Endodermal cell (in vitro differentiated cells): Measurements from ENCODE around the gene CENPP. TPM values are rescaled to one million over a fixed set of nuclear protein-coding genes. Genes with fewer than 3 reads are reported as not detected.

Source experiments
- DNase-seq: peaks from one replicate; pipeline ENCODE4 v3.0.0-alpha.2; 2017
- H3K27ac ChIP-seq: 2 replicates; pipeline ENCODE4 v1.5.1; 2013; ENCODE audit warnings: mild to moderate bottlenecking, low read depth, low read length, moderate library complexity
- H3K27me3 ChIP-seq: 2 replicates; pipeline ENCODE4 v1.6.1; 2013; ENCODE audit warnings: mild to moderate bottlenecking, low read length, moderate library complexity; ENCODE audit not compliant: insufficient read depth, control insufficient read depth, poor library complexity, severe bottlenecking
- H3K36me3 ChIP-seq: 2 replicates; pipeline ENCODE4 v1.7.0; 2013; ENCODE audit warnings: mild to moderate bottlenecking, low read length, moderate library complexity; ENCODE audit not compliant: control insufficient read depth, insufficient read depth
- H3K4me1 ChIP-seq: one replicate; pipeline ENCODE4 v1.7.0; 2013; ENCODE audit warnings: low read length; ENCODE audit not compliant: control insufficient read depth, insufficient read depth
- H3K4me3 ChIP-seq: 2 replicates; pipeline ENCODE4 v1.5.1; 2013; ENCODE audit warnings: mild to moderate bottlenecking, low read length, moderate library complexity
- H3K9ac ChIP-seq: 2 replicates; pipeline ENCODE4 v1.6.1; 2013; ENCODE audit warnings: mild to moderate bottlenecking, low read length, moderate library complexity; ENCODE audit not compliant: poor library complexity, severe bottlenecking; ENCODE audit errors: extremely low read depth
- H3K9me3 ChIP-seq: 2 replicates; pipeline ENCODE4 v1.6.1; 2013; ENCODE audit warnings: mild to moderate bottlenecking, low read length, moderate library complexity; ENCODE audit not compliant: control insufficient read depth
- H3K27ac Mint-ChIP-seq: 2 replicates; pipeline ENCODE4 v1.8.0; 2020; ENCODE audit warnings: mixed read lengths
- H3K27me3 Mint-ChIP-seq: 2 replicates; pipeline ENCODE4 v1.8.0; 2021; ENCODE audit warnings: mild to moderate bottlenecking, mixed read lengths; ENCODE audit not compliant: insufficient read depth
- H3K36me3 Mint-ChIP-seq: 2 replicates; pipeline ENCODE4 v1.8.0; 2020; ENCODE audit warnings: low read depth, mixed read lengths
- H3K4me1 Mint-ChIP-seq: 2 replicates; pipeline ENCODE4 v1.8.0; 2020; ENCODE audit warnings: mixed read lengths
- H3K4me3 Mint-ChIP-seq: 2 replicates; pipeline ENCODE4 v1.8.0; 2020; ENCODE audit warnings: mild to moderate bottlenecking, moderate library complexity, mixed read lengths
- H3K9me3 Mint-ChIP-seq: 2 replicates; pipeline ENCODE4 v1.8.0; 2020; ENCODE audit warnings: mild to moderate bottlenecking, mixed read lengths
- WGBS, 2 experiments: methylation state at CpG; one replicate each; pipeline versions ENCODE4 v1.1.5 to v1.1.7; 2013; ENCODE audit warnings: missing lambda C conversion rate in 2 of 2, mixed read lengths in 1 of 2; ENCODE audit not compliant: insufficient coverage in 1 of 2, insufficient read length in 1 of 2; 5-methylcytosine and 5-hydroxymethylcytosine counted together
- total RNA-seq, 2 donors: library from RNA; stranded (reverse); fragmentation: NEBNext Ultra II Directional in 1 of 2; extraction: Animal tissue kit (Norgen Biotek cat#: 25700) in 1 of 2; gene quantifications; 2 replicates in 1 of 2; 3 replicates in 1 of 2; pipeline ENCODE4 v1.2.1, GENCODE V29; 2021
- TF ChIP-seq, protein P1 (sequence below): fragments of 200-600 bp; sonication (generic); conservative IDR thresholded peaks from 2 replicates; pipeline ENCODE4 v1.5.0; 2021; ENCODE audit warnings: antibody characterized with exemption, mild to moderate bottlenecking

The CENPP gene
- total RNA-seq, 2 donors from 2014 or later, result 8.2 to 9.2 TPM

DNA sequence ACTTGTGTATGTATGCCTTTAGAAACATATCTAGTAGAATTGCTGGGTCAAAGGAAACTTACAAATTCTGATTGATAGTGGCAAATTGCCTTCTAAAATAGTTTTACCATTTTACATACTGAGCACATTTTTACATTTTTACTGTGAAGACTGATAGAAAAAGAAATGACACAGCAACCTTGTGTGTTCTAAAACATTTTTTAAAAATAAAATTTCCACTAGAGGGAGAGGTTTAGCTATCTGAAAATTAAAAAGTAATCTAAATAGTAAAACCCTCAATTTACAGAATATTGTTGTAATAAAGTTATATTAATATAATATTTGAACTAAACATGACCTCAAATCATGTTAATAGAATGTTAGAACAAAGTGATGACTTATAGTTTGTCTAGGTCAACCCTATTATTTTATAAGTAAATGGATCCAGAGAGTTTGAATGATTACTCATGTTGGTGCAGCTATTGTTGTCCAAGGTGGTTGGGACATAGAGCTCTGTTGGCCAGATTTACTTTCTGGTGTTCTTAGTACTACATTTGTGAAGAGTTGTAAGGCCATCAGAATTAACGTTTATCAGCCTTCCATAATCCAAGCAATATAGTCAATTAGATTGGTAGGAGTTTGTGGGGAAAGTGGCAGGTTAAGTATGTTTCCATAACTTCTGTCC, 17.2 kb downstream of the CENPP start:
- H3K27ac Mint-ChIP-seq, result no peak overlapping the region

DNA sequence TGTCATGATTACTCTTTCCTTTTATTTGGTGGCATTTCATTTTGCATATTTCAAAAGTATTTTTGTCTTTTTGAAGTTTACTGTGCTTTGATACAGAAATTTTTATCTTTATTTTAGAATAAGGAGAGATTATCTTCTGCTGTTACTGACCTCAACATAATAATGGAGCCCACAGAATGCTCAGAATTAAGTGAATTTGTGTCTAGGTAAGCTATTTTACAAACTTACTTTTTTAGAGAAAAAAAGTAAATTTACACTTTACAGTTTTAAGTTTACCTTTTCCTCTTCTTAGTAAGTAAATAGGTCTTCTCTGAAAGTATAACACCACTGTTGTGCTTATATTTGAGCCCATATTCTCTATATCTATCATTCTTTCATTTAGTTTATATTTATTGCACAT, 19.8 kb downstream of the CENPP start:
- Mint-ChIP-seq H3K36me3 (peaks cover 22% of the 10 kb centered on the region), H3K9me3 (peaks cover 13% of the 10 kb centered on the region), H3K27ac (no peak overlapping the region), H3K4me1 (no peaks in the 10 kb centered on the region), H3K27me3 (no peaks in the 10 kb centered on the region), H3K4me3 (no peak overlapping the region)
- TF ChIP-seq, protein P1, sequence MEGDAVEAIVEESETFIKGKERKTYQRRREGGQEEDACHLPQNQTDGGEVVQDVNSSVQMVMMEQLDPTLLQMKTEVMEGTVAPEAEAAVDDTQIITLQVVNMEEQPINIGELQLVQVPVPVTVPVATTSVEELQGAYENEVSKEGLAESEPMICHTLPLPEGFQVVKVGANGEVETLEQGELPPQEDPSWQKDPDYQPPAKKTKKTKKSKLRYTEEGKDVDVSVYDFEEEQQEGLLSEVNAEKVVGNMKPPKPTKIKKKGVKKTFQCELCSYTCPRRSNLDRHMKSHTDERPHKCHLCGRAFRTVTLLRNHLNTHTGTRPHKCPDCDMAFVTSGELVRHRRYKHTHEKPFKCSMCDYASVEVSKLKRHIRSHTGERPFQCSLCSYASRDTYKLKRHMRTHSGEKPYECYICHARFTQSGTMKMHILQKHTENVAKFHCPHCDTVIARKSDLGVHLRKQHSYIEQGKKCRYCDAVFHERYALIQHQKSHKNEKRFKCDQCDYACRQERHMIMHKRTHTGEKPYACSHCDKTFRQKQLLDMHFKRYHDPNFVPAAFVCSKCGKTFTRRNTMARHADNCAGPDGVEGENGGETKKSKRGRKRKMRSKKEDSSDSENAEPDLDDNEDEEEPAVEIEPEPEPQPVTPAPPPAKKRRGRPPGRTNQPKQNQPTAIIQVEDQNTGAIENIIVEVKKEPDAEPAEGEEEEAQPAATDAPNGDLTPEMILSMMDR, result no peak
- H3K4me3 ChIP-seq, result no peak overlapping the region
- H3K9me3 ChIP-seq, result peaks cover 12% of the 10 kb centered on the region
- H3K27ac ChIP-seq, result no peak overlapping the region
- DNase-seq, result no peak
- H3K36me3 ChIP-seq, result no peaks in the 10 kb centered on the region
- H3K27me3 ChIP-seq, result no peaks in the 10 kb centered on the region
- no peaks in the 10 kb centered on the region for H3K4me1 ChIP-seq
- H3K9ac ChIP-seq, result no peak overlapping the region

More for the DNA sequence above, 17.2 kb downstream of the CENPP start:
- no peak for DNase-seq
- Mint-ChIP-seq H3K4me3 (no peak overlapping the region), H3K27me3 (no peaks in the 10 kb centered on the region), H3K4me1 (no peaks in the 10 kb centered on the region), H3K36me3 (peaks cover 37% of the 10 kb centered on the region), H3K9me3 (peaks cover 20% of the 10 kb centered on the region)
- no peak overlapping the region for H3K27ac ChIP-seq
- H3K9me3 ChIP-seq, result peaks cover 12% of the 10 kb centered on the region
- 100% methylated on average over 1 of the region's 1 CpG; no CpG with 5 or more reads in 1 of the 2 experiments for WGBS, 2 experiments
- no peak overlapping the region for H3K4me3 ChIP-seq
- no peaks in the 10 kb centered on the region for H3K4me1 ChIP-seq
- no peaks in the 10 kb centered on the region for H3K27me3 ChIP-seq
- H3K9ac ChIP-seq, result no peak overlapping the region
- peaks cover 9% of the 10 kb centered on the region for H3K36me3 ChIP-seq
- TF ChIP-seq, protein P1, result no peak

DNA sequence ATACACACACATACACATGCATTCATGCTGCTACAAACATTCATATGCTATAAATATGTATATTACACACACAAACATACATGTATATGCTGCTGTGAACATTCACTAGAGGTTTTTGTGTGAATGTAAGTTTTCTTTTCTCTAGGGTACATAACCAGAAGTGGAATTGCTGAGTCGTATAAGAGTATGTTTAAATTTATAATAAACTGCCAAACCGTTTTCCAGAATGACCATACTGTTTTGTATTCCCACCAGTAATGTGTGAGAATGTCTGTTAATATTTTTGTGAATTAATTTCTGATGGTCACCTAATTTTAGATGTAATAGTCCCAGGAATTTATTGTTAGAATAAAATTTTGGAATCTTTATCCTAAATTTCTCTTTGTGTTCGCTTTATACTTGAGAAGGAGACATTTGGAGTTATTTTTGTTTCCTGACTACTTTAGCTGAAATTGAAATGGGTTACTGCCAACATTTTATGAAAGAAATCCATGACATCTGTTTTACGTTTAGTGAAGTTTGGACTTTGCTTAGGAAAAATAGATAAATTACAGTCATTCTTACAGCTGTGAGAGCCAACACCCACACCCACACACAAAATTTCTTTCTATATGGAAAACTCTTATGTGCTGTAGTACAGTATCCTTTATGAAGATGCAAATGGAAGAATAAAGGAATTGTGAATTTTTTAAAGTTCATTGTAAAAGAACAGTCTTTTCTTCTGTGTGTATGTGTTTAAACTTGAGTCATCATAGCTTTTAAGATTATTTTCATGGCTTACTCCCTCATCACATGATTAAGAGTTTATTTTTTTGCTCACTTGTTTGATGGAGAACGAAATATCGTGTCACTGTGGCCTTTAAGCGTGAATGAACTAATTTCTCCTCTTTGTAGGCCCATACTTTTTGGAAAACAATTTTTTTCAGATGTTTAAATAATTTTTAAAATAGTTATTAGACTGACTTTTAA, 24.3 kb downstream of the CENPP start:
- Histone ChIP-seq H3K4me1 (no peaks in the 10 kb centered on the region), H3K9ac (no peak overlapping the region), H3K4me3 (no peak overlapping the region), H3K9me3 (peaks cover 26% of the 10 kb centered on the region), H3K27ac (no peak overlapping the region), H3K27me3 (no peaks in the 10 kb centered on the region), H3K36me3 (no peaks in the 10 kb centered on the region)
- no peaks in the 10 kb centered on the region for H3K4me1 Mint-ChIP-seq
- H3K9me3 Mint-ChIP-seq, result peaks cover 20% of the 10 kb centered on the region
- TF ChIP-seq, protein P1, result no peak
- peaks cover 24% of the 10 kb centered on the region for H3K36me3 Mint-ChIP-seq
- no peaks in the 10 kb centered on the region for H3K27me3 Mint-ChIP-seq
- DNase-seq, result no peak
- 78 to 97% methylated on average over 4 to 7 of the region's 7 CpGs for WGBS, 2 experiments
- H3K4me3 Mint-ChIP-seq, result no peak overlapping the region
- no peak overlapping the region for H3K27ac Mint-ChIP-seq
